HL-60 (cell line): Measurements from ENCODE around the gene SLC7A6.

Experiments
- GABPA ChIP-seq: IDR thresholded peaks from 2 replicates; pipeline ENCODE4 v1.6.1; 2012; ENCODE audit warnings: low read depth
- POLR2AphosphoS5 ChIP-seq: IDR thresholded peaks from 2 replicates; pipeline ENCODE4 v1.6.1; 2012; ENCODE audit warnings: low read depth
- SPI1 ChIP-seq: IDR thresholded peaks from 2 replicates; pipeline ENCODE4 v1.6.1; 2012; ENCODE audit warnings: low read depth, mild to moderate bottlenecking, borderline replicate concordance
- TF ChIP-seq, protein P1 (sequence below): IDR thresholded peaks from one replicate; pipeline ENCODE4 v1.5.1; 2011; ENCODE audit warnings: low read length, control low read depth, inconsistent platforms; ENCODE audit not compliant: insufficient read depth
- TF ChIP-seq, protein P2 (sequence below): IDR thresholded peaks from 2 replicates; pipeline ENCODE4 v1.6.1; 2012; ENCODE audit warnings: low read depth; ENCODE audit not compliant: insufficient replicate concordance

DNA sequence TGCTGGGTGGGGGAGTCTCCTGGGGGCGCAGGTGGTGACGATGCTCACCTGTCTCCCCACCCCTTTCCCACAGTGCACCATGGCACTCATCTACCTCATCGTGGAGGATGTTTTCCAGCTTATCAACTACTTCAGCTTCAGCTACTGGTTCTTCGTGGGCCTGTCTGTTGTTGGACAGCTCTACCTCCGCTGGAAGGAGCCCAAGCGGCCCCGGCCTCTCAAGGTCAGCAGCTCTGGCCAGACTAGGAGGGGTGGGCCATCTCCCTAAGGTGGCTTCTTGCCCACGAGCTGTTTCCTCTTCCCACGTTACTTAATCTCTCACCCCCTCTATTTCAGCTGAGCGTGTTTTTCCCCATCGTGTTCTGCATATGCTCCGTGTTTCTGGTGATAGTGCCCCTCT is 32.0 kb downstream of the SLC7A6 start:
- TF ChIP-seq, protein P1, sequence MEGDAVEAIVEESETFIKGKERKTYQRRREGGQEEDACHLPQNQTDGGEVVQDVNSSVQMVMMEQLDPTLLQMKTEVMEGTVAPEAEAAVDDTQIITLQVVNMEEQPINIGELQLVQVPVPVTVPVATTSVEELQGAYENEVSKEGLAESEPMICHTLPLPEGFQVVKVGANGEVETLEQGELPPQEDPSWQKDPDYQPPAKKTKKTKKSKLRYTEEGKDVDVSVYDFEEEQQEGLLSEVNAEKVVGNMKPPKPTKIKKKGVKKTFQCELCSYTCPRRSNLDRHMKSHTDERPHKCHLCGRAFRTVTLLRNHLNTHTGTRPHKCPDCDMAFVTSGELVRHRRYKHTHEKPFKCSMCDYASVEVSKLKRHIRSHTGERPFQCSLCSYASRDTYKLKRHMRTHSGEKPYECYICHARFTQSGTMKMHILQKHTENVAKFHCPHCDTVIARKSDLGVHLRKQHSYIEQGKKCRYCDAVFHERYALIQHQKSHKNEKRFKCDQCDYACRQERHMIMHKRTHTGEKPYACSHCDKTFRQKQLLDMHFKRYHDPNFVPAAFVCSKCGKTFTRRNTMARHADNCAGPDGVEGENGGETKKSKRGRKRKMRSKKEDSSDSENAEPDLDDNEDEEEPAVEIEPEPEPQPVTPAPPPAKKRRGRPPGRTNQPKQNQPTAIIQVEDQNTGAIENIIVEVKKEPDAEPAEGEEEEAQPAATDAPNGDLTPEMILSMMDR, result no peak
- TF ChIP-seq POLR2AphosphoS5 (no peak), GABPA (no peak), SPI1 (no peak)
- TF ChIP-seq, protein P2, sequence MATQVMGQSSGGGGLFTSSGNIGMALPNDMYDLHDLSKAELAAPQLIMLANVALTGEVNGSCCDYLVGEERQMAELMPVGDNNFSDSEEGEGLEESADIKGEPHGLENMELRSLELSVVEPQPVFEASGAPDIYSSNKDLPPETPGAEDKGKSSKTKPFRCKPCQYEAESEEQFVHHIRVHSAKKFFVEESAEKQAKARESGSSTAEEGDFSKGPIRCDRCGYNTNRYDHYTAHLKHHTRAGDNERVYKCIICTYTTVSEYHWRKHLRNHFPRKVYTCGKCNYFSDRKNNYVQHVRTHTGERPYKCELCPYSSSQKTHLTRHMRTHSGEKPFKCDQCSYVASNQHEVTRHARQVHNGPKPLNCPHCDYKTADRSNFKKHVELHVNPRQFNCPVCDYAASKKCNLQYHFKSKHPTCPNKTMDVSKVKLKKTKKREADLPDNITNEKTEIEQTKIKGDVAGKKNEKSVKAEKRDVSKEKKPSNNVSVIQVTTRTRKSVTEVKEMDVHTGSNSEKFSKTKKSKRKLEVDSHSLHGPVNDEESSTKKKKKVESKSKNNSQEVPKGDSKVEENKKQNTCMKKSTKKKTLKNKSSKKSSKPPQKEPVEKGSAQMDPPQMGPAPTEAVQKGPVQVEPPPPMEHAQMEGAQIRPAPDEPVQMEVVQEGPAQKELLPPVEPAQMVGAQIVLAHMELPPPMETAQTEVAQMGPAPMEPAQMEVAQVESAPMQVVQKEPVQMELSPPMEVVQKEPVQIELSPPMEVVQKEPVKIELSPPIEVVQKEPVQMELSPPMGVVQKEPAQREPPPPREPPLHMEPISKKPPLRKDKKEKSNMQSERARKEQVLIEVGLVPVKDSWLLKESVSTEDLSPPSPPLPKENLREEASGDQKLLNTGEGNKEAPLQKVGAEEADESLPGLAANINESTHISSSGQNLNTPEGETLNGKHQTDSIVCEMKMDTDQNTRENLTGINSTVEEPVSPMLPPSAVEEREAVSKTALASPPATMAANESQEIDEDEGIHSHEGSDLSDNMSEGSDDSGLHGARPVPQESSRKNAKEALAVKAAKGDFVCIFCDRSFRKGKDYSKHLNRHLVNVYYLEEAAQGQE, result no peak
